AG20443 (cell line): ENCODE data around the gene PLVAP.

Experiments used
- DNase-seq: peaks from one replicate; pipeline ENCODE4 v3.0.0; 2012; ENCODE audit warnings: low spot score, mixed read lengths

Gene PLVAP

DNA sequence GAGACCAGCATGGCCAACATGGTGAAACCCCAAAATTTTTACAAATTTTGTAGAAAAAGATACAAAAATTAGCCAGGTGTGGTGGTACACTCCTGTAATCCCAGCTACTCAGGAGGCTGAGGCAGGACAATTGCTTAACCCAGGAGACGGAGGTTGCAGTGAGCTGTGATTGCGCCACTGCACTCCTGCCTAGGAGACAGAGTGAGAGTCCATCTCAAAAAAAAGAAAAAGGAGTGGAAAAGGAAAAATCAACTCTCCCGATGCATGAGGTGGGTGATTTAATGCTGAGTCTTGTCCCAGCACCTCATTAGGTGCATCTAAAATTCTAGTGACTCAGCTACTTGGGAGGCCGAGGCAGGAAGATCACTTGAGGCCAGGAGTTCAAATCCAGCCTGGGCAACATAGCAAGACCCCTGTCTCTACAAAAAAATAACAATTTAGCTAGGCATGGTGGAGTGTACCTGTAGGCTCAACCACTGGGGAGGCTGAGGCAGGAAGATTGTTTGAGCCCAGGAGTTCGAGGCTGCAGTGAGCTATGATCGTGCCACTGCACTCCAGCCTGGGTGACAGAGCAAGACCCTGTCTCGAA is 20.0 kb downstream of the PLVAP start:
- no peak for DNase-seq

DNA sequence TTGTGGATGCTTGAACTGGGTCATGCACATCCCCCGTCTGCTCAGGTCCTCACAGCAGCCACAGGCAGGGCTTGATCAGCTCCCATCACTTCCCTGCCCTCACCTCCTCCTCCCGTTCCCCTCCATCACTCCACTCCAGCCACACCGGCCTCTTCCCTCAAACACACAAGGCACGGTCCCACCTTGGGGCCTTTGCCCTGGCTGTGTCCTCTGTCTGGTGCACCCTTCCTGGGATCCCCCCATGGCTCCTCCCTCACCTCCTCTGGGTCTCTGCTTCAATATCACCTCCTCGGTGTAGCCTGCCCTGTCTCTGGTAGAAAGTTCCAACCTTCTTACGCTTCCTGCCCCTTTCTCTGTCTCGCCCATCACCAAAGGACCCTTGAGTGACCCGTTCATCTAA is 23.8 kb downstream of the PLVAP start:
- DNase-seq, result no peak

DNA sequence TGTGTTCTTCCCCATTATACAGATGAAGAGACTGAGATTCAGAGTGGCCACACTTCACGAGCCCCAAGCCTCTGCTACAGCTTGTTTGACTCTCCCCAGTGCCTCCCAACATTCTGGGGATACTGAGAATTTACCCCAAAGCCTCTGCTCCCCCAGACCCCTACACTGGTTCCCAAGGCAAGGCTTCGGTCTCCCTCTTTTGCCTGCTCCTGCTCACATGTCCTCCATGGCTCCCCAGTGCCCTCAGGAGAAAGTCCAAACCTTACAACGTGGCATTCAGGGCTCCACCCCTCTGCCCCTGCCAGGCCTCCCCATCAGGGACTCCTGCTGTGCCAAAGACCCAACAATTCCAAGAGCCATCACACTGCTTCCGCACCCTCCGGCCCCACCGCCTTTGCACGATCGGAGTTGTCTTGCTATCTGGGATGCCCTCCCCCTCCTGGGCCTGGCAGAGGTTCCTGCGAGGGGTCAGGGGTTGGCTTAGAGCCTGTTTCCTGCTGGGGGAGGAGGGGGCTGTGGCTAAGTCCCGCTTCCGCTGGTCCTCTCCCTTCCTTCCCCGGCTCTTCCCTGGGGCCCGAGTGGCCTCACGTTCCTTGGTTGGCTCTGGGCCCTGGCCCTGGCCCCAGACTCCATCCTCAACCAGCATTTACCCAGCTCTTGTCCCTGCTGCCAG is 24.4 kb downstream of the PLVAP start:
- DNase-seq, result no peak

DNA sequence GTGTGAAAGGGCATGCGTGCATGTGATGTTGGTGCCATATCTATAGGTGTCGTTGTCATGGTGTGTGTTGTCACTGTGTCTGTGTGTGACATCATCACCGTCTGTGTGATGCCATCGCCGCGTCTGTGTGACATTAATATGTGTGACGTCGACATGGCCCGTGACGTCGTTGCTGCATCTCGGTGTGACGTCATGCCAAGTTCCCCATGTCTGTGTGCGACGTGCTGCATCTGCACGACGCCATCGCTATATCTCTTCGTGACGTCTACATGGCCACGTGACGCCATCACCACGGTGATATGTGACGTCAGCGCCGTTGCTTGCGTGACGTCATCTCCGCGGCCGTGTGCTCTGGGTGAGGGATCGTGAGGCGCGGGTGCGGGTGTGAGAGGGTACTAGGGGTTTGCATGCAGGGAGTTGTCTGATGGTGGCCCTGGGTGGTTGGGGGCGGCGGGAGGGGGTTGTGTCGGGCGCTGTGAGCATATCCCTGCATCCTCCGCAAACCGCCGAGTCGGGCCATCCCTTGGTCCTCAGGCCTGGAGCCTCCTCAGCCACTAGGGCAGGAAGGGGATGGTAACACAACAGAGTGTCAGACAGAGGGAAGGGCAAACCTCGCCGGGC is 25.2 kb downstream of the PLVAP start:
- DNase-seq, result no peak

DNA sequence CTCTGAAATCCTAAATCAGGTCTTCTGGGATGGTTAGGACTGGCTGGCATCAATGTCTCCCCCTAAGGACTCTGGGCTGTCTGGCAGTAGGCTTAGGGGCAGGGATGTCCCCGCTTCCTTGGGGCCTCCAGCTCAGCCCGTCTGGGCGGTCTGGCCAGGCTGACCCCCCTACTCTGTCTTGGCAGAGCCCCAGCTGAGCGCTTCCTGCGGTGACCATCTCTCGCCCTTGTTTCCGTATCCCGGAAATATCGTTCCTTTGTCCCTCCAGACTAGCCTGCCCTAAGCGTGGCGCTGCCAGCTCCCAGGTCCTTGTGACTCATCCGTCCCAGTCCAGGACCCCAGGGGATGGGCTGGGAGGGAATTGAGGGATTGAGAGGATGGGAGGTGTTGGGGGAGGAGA is 28.4 kb downstream of the PLVAP start:
- DNase-seq, result peak; percentile 64

DNA sequence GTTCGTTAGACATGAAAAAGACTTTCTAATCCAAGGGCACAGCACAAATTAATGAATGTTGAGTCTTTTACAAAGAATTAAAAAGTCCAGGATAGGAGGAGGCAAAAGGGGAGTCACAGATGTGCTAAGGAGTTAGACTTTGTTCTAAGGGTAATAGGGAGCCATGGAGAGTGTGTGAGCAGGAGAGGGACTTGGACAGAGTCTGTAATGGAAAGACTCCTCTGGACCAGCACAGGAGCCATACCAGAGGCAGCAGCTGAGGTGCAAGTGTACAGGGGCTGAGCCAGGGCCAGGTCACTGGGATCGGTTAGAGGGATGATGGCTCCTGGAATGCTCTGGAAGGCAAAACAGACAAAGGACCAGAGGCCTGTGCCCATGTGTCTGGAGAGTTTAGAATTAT is 29.3 kb downstream of the PLVAP start:
- no peak for DNase-seq

DNA sequence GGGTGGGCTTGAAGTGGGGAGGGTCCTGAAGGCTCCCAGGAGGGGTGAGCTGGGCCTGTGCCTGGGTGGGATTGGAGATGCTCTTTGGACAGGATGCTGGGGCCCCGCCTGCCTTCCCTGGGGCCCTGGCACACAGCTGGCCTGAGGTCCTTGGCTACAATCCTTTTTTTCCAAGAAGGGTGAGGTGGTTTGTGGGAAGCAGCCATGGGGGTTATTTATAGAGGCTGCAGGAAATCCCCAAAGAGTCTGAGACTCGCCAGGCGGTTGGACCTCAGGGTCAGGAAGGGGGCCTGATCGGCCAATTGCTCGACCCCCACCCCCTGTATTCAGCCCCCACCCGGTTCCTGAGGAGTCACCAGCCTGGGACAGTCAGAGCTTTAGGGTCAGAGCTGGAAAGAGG is 29.8 kb downstream of the PLVAP start:
- DNase-seq, result no peak

DNA sequence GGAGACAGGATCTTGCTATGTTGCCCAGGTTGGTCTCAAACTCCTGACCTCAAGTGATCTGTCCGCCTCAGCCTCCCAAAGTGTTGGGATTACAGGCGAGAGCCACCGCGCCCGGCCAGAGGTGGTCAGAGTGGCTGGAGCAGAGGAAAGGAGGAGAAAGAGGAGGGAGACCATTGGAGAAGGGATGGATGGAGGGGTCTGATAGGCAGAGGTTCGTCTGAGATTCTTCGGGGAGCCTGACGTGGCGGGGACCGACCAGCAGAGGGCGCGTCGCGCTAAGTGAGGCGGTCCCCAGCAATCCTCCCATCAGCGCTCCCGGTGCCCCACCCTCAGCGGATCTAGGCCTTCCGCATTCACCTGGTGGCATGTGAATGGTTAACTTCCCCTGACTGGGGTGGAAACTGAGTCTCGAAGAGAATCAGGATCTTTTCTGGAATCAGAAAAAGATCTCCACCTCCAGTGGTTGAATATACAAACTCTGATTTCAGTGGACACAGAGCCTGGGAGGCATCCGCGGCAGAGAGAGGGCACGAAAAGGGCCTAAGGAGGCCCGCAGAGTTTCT is 31.0 kb downstream of the PLVAP start:
- DNase-seq, result peak; percentile 89

DNA sequence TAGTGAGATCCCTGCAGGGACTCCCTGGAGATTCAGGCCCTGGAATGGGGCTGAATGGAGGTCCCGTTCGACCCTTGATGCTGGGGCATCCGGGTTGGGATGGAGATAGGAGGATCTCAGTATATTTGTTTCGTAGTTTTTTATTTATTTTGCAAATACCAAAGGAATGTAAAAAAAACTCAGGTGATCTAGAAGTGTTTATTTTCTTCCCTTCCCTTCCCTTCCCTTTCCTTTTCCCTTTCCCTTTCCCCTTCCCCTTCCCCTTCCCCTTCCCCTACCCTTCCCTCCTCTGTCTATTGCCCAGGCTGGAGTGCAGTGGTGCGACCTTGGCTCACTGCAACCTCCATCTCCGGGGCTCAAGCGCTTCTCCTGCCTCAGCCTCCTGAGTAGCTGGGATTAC is 35.3 kb downstream of the PLVAP start:
- no peak for DNase-seq

DNA sequence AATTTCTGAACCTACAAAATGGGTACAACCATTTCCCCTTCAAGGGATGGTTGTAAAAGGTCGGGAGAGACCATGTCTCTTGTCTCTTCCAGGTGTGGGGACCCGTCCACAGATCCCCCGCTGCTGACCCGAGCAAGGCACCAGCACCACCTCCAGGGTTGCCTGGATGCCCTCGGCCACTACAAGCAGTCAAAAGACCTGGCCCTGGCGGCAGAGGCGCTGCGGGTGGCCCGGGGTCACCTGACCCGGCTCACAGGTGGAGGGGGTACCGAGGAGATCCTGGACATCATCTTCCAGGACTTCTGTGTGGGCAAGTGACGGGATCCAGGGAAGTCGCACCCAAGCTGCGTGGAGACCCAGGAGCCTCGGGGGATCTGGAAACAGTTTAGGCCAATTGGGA is 35.8 kb downstream of the PLVAP start:
- DNase-seq, result no peak

DNA sequence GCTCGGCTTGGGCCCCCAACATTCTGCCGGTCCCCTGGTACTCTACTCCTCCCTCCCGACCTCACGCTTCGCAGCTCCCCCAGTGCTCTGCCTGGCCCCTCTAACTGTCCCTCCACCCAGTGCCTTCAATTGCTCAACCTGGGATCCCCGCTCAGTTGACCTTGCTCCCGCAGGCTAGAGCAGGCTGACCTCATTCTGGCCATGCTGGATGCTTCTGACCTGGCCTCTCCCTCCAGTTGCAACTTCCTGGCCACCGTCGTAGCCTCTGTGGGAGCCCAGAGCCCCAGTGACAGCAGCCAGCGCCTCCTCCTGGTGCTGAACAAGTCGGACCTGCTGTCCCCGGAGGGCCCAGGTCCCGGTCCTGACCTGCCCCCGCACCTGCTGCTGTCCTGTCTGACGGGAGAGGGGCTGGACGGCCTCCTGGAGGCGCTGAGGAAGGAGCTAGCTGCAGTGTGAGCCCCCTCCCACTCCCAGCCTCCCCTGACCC is 36.2 kb downstream of the PLVAP start:
- DNase-seq, result no peak

DNA sequence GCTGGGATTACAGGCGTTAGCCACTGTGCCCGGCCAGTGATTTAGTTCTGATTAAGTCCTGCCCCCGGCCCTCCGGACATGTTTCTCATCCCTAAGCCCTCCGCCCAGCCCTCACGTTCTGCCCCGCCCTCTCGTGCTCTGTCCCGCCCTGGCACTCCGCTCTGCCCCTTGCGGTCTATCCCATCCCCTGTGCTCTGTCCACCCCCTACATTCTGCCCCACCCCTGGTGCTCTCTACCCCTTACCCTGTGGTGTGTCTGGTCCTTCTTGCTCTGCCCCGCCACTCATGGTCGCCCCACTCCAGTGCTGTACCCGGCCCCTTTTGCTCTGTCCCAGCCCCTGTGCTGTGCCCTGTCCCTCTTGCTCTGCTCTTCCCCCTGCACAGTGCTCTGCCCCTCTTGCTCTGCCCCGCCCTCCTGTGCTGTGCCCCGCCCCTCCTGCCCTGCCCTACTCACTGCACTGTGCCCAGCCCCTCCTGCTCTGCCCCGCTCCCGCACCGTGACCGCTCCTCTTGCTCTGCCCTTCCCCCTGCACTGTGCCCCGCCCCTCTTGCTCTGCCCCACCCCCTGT is 36.8 kb downstream of the PLVAP start:
- no peak for DNase-seq

DNA sequence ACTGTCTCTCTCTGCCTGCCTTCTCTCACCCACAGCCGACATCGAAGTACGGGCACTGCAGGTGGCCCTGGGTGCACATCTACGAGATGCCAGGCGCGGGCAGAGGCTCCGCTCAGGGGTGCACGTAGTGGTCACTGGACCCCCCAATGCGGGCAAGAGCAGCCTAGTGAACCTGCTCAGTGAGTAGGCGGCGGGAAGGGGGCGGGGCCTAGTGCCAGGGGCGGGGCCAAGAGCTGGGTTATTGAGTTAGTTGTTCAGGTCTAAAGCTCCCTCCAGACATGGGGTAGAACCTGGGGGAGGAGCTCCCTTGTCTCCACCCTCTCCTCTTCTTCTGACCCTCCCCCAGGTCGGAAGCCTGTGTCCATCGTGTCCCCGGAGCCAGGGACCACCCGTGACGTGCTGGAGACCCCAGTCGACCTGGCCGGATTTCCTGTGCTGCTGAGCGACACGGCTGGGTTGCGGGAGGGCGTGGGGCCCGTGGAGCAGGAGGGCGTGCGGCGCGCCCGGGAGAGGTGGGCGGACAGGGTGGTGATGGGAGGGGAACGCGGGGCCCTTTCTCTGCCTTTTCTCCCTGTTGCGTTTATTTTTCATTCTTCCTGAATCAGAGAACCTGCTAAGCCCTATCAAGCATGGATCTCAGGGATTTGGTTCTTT is 37.9 kb downstream of the PLVAP start:
- DNase-seq, result no peak

DNA sequence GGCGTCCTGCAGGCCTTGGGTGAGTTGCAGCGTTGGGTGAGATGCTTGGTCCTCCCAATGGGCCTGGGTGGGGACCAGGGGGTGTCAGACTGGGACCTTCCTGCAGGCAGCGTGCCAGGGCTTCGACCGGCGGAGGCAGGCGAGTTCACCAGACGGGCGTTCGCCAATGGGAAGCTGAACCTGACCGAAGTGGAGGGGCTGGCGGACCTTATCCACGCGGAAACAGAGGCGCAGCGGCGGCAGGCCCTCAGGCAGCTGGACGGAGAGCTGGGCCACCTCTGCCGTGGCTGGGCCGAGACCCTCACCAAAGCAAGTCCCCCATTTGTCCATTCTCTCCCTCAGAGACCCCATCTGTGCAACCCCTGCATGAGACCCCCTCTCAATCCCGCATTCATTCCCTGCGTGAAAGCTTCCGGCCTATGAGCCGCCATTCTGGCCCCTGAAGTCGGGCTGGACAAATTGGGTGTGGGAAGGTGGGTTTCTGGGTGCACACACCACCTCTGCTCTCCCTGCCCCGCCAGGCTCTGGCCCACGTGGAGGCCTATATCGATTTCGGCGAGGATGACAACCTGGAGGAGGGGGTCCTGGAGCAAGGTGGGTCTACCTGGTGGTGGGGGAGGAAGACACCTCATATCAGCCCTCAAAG is 38.6 kb downstream of the PLVAP start:
- no peak for DNase-seq

DNA sequence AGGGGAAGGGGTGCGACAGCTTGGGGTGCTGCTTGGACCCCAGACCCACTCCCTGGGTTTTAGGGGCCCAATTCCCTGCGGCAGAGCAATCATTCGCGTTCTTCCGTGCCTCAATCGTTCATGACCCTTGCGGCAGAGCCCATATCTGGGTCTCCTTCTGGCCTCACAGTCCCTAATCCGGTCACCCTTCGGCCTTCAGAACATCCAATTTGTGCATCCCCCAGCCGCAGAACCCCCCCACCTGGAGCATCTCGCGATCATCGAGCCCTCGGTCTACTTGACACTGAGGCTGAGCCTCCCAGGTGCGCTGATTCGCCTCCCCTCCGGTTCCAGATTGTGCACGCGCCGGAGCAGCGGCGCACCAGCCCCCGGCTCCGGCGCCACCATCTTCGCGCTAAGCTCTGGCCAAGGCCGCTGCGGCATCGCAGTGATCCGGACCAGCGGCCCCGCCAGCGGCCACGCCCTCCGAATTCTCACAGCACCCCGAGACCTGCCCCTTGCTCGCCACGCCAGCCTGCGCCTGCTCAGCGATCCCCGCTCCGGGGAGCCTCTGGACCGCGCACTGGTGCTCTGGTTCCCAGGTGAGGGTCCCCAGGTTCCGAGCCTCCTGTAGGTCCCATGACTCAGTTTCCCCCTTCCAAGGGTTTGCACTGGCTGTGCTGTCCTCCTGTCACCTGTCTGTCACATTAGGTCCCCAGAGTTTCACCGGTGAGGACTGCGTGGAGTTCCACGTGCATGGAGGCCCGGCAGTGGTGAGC is 39.3 kb downstream of the PLVAP start:
- peak; percentile 64 for DNase-seq

DNA sequence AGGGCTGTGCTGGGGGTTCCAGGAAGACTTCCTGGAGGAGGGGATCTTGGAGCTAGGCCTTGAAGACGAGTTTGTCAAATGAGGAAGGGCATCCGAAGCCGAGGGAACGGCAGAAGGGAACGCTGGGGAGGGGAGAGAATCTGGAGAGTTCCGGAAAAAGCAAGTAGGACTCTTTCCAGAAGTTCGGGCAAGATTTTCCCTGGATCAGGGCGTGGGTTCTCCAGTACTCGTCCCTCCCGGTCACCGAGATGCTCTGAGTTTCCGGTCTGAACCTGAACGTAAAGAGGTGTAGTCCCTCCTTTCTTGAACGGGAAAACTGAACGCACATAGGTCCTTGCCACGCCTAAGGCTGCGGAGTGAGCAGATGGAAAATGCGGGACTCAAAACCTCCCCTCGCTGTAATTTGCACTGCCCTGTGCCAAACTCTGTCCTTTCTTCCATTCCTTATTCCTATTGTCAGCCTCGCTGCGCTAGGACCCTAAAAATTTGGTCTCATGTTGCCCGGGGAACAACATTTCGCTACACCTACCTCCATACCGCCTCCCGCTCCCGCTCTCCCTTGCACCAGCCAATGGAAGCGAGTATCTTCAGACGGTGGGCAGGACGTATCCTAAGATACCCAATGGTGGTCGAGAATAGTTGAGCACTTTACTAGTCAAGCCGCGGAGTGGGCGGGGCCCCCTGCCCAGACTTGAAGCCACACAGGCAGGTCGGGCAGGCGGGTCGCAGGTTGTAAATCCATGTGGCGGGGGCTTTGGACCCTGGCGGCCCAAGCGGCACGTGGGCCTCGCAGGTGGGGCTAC is 40.1 kb downstream of the PLVAP start, which contains the start of gene GTPBP3:
TSS of gene GTPBP3 (plus strand) at position 682 of the 803 bp plus-strand sequence. CDS start at position 741, 59 bp downstream.
- DNase-seq, result peak; percentile 96

DNA sequence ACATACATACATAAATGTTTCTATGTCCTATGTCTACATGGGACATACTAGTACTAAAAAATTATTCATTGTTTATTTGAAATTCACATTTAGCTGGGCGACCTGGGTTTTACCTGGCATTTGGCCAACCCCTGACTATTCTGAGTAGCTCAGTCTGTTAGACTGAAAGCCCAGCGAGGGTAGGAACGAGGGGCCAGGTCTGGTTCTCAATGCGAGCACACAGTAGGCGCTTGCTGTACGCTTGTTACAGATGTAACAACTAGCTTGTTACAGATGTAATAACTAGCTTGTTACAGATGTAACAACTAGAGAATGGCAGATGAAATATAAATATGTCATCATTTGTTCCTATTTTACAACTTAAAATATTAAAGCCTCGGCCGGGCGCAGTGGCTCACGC is 41.6 kb downstream of the PLVAP start:
- DNase-seq, result no peak

DNA sequence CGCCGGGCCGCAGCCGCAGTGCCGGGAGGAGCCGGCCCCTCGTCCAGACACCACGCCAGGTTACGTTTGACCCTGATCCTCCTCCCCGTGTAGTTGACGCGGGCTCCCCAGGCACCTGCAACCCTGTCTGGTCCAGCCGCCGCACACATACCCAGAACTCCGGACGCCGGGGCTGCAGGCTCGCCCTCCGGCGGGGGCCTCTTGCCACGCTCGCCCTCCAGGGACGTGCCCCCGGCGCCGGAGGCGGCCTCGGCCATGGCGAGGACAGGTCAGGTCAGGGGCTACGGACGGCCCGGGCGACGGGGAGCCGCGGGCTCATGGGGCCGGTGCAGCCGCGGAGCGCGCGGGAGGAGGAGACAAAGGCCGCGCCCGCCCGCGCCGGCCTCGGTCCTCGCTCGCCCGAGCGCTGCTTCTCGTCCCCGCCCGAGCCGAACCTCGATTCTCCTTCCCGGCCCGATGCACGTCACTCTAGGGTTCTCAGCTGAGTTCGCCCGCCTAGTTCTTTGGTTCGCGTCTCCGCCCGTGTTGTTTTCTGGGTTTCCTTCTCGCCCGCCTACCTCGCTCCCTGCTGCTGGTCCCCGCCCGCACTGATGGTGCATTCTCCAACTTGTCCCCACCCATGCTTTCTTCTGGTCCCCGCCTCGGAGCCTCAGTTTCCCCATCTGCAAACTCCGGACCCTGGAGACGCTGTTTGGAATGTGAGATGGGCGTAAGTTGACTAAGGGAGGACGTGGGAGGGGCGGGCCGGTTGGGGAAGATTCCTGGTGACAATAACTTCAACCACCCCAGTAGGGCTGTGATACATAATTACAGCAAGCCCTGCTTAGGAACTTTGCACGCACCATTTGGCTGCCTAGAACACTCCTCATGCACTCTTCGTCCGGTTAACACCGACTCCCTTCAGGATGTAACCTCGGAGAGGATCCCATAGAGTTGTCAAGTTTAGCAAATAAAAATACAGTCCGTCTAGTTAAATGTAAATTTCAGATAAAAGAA is 42.4 kb downstream of the PLVAP start, which contains the start of gene ANO8:
TSS of gene ANO8 (minus strand) at position 442 of the 996 bp plus-strand sequence. CDS start at position 257, 185 bp downstream.
- peak; percentile 95 for DNase-seq
